GM18909 (cell line): Measurements from ENCODE around the gene CNTNAP2.

Experiments
- ATAC-seq: cut with Tn5 transposase; IDR thresholded peaks from one replicate; pipeline ENCODE4 v1.9.1; 2021; ENCODE audit warnings: mild to moderate bottlenecking; ENCODE audit not compliant: unreplicated experiment, poor library complexity

CNTNAP2 gene

DNA sequence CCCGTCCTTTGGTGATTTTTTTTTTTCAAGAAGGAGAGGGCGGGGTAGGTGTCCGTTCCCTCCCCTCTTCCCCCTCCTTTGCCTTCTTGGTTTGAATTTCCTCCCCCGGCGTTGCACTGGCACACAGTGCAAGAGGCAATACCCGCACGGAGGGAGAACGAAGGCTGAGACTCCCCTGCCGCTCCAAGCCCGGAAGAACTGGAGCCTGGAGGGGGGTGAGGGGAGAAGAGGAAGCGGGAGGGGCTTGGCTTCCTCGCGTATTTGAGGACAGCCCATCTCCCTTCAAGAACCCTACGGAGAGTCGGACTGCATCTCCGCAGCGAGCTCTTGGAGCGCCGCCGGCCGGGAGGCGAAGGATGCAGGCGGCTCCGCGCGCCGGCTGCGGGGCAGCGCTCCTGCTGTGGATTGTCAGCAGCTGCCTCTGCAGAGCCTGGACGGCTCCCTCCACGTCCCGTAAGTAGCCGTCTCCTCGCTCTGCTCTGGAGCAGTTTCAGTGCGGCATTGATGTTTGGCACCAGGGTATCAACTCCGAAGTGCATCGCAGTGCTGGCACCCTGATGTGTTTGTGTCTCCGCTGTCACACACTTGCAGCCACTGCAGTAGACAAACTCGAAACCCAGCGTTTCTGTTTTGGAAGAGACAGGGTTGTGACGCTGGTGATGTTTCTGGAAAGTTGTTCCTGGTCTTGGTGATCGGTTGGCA, at the start of gene CNTNAP2:
Gene CNTNAP2 (plus strand): TSS at position 281 of the 702 bp plus-strand sequence. CDS start 76 bp downstream, at position 357.
- no peak for ATAC-seq

DNA sequence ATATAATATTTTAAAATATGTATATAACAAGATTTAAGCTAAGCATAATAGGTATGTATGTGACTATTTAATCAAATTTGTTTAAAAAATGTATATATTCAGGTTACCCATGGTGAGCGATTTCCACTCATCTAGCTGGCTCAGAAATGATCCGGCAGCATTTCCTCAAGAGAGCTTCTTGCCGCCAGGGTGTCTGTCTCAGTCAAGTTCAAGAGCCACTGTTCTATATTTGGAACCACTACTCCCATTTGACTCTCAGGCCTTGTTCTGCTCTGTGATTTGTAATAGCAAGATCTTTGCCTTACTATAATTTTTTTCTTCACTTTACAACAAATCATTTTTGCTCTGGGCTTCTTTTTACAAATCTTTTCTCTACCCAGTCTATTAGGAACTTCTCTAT, 48.7 kb upstream of the CNTNAP2 start:
- ATAC-seq = no peak

- ATAC-seq = no peak
Measured at GRCh38 chr7:146074195-146074765, 42.3 kb upstream of the CNTNAP2 start.

- no peak for ATAC-seq
Measured at GRCh38 chr7:146076344-146076743, 40.3 kb upstream of the CNTNAP2 start.

GRCh38 chr7:146084086-146084485, 32.5 kb upstream of the CNTNAP2 start:
- no peak for ATAC-seq

GRCh38 chr7:146090023-146090645, 26.5 kb upstream of the CNTNAP2 start:
- ATAC-seq = peak; percentile 80

DNA sequence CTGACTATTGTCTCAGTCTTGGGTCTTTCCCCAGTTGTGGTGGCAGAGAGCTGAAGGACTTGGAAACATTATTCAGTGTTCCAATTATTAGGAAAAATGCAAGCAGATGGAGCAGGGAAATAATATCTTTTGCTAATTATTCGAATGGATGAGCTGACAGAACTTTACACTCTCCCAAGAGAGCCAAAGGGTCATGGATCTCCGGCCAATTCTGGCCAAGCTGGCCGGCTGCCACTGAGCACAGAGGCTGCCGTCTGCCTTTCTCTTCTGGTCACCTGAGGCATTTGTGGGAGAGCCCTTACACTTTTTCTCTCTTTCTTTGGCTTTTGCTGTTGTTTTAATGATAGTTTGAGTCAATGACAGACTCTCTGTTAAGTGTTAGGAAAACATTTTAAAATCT, 22.2 kb upstream of the CNTNAP2 start:
- no peak for ATAC-seq

GRCh38 chr7:146096994-146097393, 19.6 kb upstream of the CNTNAP2 start:
- ATAC-seq = no peak

GRCh38 chr7:146106319-146106718, 10.3 kb upstream of the CNTNAP2 start:
- no peak for ATAC-seq

GRCh38 chr7:146112755-146113154, 3.8 kb upstream of the CNTNAP2 start:
- ATAC-seq = no peak

DNA sequence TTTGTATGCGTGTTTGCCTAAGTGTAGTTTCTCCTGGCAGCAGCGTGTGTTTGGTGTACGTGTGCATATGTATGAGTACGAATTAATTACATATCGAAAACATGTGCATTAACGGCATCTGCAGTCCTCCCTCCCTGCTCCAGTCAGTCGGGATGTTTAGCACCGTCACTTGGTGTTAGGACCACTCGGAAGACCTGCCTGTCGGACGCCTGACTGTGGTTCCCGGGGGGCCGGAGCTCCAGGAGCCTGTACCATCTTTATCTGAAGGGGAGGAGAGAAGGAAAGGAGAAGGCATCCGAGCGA, 1.1 kb upstream of the CNTNAP2 start:
- no peak for ATAC-seq

- ATAC-seq = no peak
Measured at GRCh38 chr7:146115851-146116520, 615 bp upstream of the CNTNAP2 start.

GRCh38 chr7:146117576-146117975, 975 bp downstream of the CNTNAP2 start:
- no peak for ATAC-seq

- no peak for ATAC-seq
Measured at GRCh38 chr7:146119002-146119401, 2.4 kb downstream of the CNTNAP2 start.

DNA sequence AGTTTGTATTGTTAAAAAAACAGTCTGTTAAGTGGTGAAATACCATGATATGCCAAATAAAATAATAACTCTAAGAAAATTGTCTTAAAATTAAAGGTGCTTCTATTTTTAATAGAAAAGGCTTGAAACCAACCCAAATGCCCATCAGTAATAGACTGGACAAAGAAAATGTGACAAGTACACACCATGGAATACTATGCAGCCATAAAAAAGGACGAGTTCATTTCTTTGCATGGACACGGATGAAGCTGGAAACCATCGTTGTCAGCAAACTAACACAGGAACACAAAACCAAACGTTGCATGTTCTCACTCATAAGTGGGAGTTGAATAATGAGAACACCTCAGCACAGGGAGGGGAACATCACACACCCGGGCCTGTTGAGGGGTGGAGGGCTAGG, 7.1 kb downstream of the CNTNAP2 start:
- ATAC-seq = no peak

DNA sequence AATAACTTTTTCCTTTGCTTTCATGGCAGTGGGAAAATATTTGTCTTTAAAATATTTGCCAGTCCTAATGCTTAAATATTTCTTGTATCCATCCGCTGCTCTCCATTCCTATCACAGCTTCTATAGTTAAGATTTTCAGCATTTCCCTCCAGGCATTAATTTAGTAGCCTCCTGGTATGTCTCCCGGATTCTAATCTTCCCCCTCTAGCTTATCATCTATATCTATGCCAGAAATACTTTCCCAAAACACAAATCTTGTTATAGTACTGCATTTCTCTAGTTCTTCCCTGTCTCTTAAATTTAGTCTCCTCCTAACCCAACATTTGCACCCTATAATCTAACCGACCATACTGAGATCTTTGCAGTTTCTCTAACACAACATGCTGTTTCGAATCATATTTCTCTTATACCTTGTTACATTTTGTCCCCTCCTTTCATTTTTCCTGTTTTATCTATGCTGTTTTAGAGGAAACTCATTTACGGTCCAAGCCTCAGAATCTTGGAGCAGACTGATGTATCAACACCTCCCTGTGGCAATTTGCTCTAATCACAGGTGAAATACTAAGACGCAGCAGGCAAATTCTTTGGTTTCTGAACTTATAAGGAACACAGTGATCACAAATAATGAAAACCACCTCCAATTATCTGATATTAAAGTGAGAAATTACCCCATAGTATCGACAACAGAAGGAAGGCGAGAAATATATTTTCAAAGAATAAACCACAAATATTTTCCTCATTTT, 10.3 kb downstream of the CNTNAP2 start:
- ATAC-seq = no peak

- ATAC-seq = no peak
Measured at GRCh38 chr7:146129296-146129695, 12.7 kb downstream of the CNTNAP2 start.

- no peak for ATAC-seq
Measured at GRCh38 chr7:146129997-146130396, 13.4 kb downstream of the CNTNAP2 start.

DNA sequence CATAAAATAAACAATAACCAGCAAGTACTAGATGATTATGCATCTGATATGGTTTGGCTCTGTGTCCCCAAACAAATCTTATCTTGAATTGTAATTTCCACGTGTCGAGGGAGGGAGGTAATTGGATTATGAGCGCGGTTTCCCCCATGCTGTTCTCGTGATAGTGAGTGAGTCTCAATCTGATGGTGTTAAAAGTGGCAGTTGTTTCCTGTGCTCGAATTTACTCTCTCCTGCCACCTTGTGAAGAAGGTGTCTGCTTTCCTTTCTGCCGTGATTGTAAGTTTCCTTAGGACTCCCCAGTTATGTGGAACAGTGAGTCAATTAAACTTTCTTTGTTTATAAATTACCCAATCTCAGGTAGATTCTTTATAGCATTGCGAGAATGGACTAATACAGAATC, 15.1 kb downstream of the CNTNAP2 start:
- ATAC-seq = no peak

DNA sequence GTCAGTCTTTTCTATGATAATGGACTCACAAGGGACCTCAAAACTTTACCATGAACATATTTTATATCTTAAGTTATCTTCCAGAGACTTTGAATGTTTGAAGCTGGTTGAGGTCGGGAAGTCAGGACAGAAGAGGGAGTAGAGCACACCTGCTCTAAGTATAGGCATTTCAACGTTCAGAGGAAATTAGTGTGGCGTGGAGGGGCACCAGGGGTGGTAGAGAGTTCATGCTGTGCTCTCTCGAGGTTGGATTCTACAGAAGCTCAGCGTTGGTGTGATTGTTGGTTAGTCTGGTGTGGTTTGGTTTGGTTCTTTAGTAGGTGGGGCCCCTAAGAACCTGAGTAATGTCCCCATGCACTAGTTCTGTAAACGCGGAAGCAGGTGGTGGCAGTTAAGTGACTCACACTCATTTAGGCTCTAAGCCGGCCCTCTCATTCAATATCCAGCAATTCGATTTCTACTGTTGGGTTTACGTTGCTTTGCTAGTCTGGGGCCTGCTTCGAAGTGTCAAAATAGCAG, 19.8 kb downstream of the CNTNAP2 start:
- no peak for ATAC-seq
